Endodermal cell (in vitro differentiated cells): ENCODE results near the gene ZNF121. TPM values are rescaled to one million over a fixed set of nuclear protein-coding genes. Genes with fewer than 3 reads are reported as not detected.

Experiments used
- DNase-seq: peaks from one replicate; pipeline ENCODE4 v3.0.0-alpha.2; 2017
- H3K27ac ChIP-seq: 2 replicates; pipeline ENCODE4 v1.5.1; 2013; ENCODE audit warnings: mild to moderate bottlenecking, low read depth, low read length, moderate library complexity
- H3K27me3 ChIP-seq: 2 replicates; pipeline ENCODE4 v1.6.1; 2013; ENCODE audit warnings: mild to moderate bottlenecking, low read length, moderate library complexity; ENCODE audit not compliant: insufficient read depth, control insufficient read depth, poor library complexity, severe bottlenecking
- H3K36me3 ChIP-seq: 2 replicates; pipeline ENCODE4 v1.7.0; 2013; ENCODE audit warnings: mild to moderate bottlenecking, low read length, moderate library complexity; ENCODE audit not compliant: control insufficient read depth, insufficient read depth
- H3K4me1 ChIP-seq: one replicate; pipeline ENCODE4 v1.7.0; 2013; ENCODE audit warnings: low read length; ENCODE audit not compliant: control insufficient read depth, insufficient read depth
- H3K4me3 ChIP-seq: 2 replicates; pipeline ENCODE4 v1.5.1; 2013; ENCODE audit warnings: mild to moderate bottlenecking, low read length, moderate library complexity
- H3K9ac ChIP-seq: 2 replicates; pipeline ENCODE4 v1.6.1; 2013; ENCODE audit warnings: mild to moderate bottlenecking, low read length, moderate library complexity; ENCODE audit not compliant: poor library complexity, severe bottlenecking; ENCODE audit errors: extremely low read depth
- H3K9me3 ChIP-seq: 2 replicates; pipeline ENCODE4 v1.6.1; 2013; ENCODE audit warnings: mild to moderate bottlenecking, low read length, moderate library complexity; ENCODE audit not compliant: control insufficient read depth
- H3K27ac Mint-ChIP-seq: 2 replicates; pipeline ENCODE4 v1.8.0; 2020; ENCODE audit warnings: mixed read lengths
- H3K27me3 Mint-ChIP-seq: 2 replicates; pipeline ENCODE4 v1.8.0; 2021; ENCODE audit warnings: mild to moderate bottlenecking, mixed read lengths; ENCODE audit not compliant: insufficient read depth
- H3K36me3 Mint-ChIP-seq: 2 replicates; pipeline ENCODE4 v1.8.0; 2020; ENCODE audit warnings: low read depth, mixed read lengths
- H3K4me1 Mint-ChIP-seq: 2 replicates; pipeline ENCODE4 v1.8.0; 2020; ENCODE audit warnings: mixed read lengths
- H3K4me3 Mint-ChIP-seq: 2 replicates; pipeline ENCODE4 v1.8.0; 2020; ENCODE audit warnings: mild to moderate bottlenecking, moderate library complexity, mixed read lengths
- H3K9me3 Mint-ChIP-seq: 2 replicates; pipeline ENCODE4 v1.8.0; 2020; ENCODE audit warnings: mild to moderate bottlenecking, mixed read lengths
- CTCF ChIP-seq: fragments of 200-600 bp; sonication (generic); conservative IDR thresholded peaks from 2 replicates; pipeline ENCODE4 v1.5.0; 2021; ENCODE audit warnings: antibody characterized with exemption, mild to moderate bottlenecking
- WGBS, 2 experiments: methylation state at CpG; one replicate each; pipeline versions ENCODE4 v1.1.5 to v1.1.7; 2013; ENCODE audit warnings: missing lambda C conversion rate in 2 of 2, mixed read lengths in 1 of 2; ENCODE audit not compliant: insufficient coverage in 1 of 2, insufficient read length in 1 of 2; 5-methylcytosine and 5-hydroxymethylcytosine counted together
- total RNA-seq, 2 donors: library from RNA; stranded (reverse); fragmentation: NEBNext Ultra II Directional in 1 of 2; extraction: Animal tissue kit (Norgen Biotek cat#: 25700) in 1 of 2; gene quantifications; 2 replicates in 1 of 2; 3 replicates in 1 of 2; pipeline ENCODE4 v1.2.1, GENCODE V29; 2021

ZNF121 gene
- total RNA-seq, 2 donors from 2014 or later, result 100 to 168 TPM

GRCh38 chr19:9570255-9570654 is 14.0 kb downstream of the ZNF121 start:
- H3K9me3 Mint-ChIP-seq, result peaks cover 99% of the 10 kb centered on the region
- H3K36me3 ChIP-seq, result peaks cover 99% of the 10 kb centered on the region
- H3K9me3 ChIP-seq, result peaks cover 100% of the 10 kb centered on the region

GRCh38 chr19:9566729-9567128 is 17.6 kb downstream of the ZNF121 start:
- TF ChIP-seq CTCF, result peak; percentile 57
- H3K9me3 ChIP-seq, result peaks cover 100% of the 10 kb centered on the region
- H3K9ac ChIP-seq, result no peak overlapping the region
- WGBS, 2 experiments, result 100% methylated on average over 1 of the region's 1 CpG
- Mint-ChIP-seq H3K9me3 (peaks cover 99% of the 10 kb centered on the region), H3K36me3 (peaks cover 99% of the 10 kb centered on the region), H3K4me1 (no peaks in the 10 kb centered on the region), H3K27ac (no peak overlapping the region), H3K27me3 (peaks cover 2% of the 10 kb centered on the region), H3K4me3 (no peak overlapping the region)
- H3K27ac ChIP-seq, result no peak overlapping the region
- H3K36me3 ChIP-seq, result peaks cover 100% of the 10 kb centered on the region
- no peaks in the 10 kb centered on the region for H3K4me1 ChIP-seq
- no peaks in the 10 kb centered on the region for H3K27me3 ChIP-seq
- DNase-seq, result no peak
- H3K4me3 ChIP-seq, result peak overlapping the region; percentile 67

More at GRCh38 chr19:9570255-9570654, 14.0 kb downstream of the ZNF121 start:
- peaks cover 97% of the 10 kb centered on the region for H3K36me3 Mint-ChIP-seq
- TF ChIP-seq CTCF, result no peak
- Histone ChIP-seq H3K27ac (no peak overlapping the region), H3K27me3 (no peaks in the 10 kb centered on the region), H3K4me1 (no peaks in the 10 kb centered on the region), H3K9ac (no peak overlapping the region), H3K4me3 (peak overlapping the region; percentile 59)
- H3K27ac Mint-ChIP-seq, result no peak overlapping the region
- H3K4me3 Mint-ChIP-seq, result no peak overlapping the region
- no peaks in the 10 kb centered on the region for H3K27me3 Mint-ChIP-seq
- DNase-seq, result no peak
- H3K4me1 Mint-ChIP-seq, result no peaks in the 10 kb centered on the region
- WGBS, 2 experiments, result 83 to 95% methylated on average over 3 to 6 of the region's 6 CpGs

- no peaks in the 10 kb centered on the region for H3K27me3 ChIP-seq
- peaks cover 100% of the 10 kb centered on the region for H3K9me3 ChIP-seq
- peaks cover 100% of the 10 kb centered on the region for H3K36me3 ChIP-seq
- DNase-seq, result no peak
- H3K27ac Mint-ChIP-seq, result no peak overlapping the region
- peaks cover 99% of the 10 kb centered on the region for H3K9me3 Mint-ChIP-seq
- H3K27me3 Mint-ChIP-seq, result peaks cover 2% of the 10 kb centered on the region
- H3K9ac ChIP-seq, result no peak overlapping the region
- 95 to 100% methylated on average over 1 to 7 of the region's 9 CpGs for WGBS, 2 experiments
- peaks cover 99% of the 10 kb centered on the region for H3K36me3 Mint-ChIP-seq
- no peak for TF ChIP-seq CTCF
- no peaks in the 10 kb centered on the region for H3K4me1 Mint-ChIP-seq
- H3K27ac ChIP-seq, result no peak overlapping the region
- no peak overlapping the region for H3K4me3 Mint-ChIP-seq
- H3K4me3 ChIP-seq, result peak overlapping the region; percentile 67
- H3K4me1 ChIP-seq, result no peaks in the 10 kb centered on the region
Measured at GRCh38 chr19:9565900-9566705, 18.2 kb downstream of the ZNF121 start.
